GM12892 (cell line): ENCODE measurements around the gene TMC4.

ENCODE experiments used
- DNase-seq: peaks from one replicate; pipeline ENCODE4 v3.0.0; 2011; ENCODE audit not compliant: insufficient read length
- FAIRE-seq: peaks from 2 replicates; lab custom pipeline; 2011; peaks lifted over from hg19 to GRCh38; lab: Jason Lieb, UNC
- POLR2A ChIP-seq: IDR thresholded peaks from 2 replicates; pipeline ENCODE4 v1.6.1; 2011; ENCODE audit warnings: low read depth, low read length, control low read depth
- POLR2AphosphoS5 ChIP-seq: IDR thresholded peaks from 2 replicates; pipeline ENCODE4 v1.6.1; 2011; ENCODE audit warnings: low read depth, low read length, control low read depth
- TAF1 ChIP-seq: IDR thresholded peaks from 2 replicates; pipeline ENCODE4 v1.6.1; 2011; ENCODE audit warnings: low read depth, mild to moderate bottlenecking, control low read depth, low read length, borderline replicate concordance

Gene TMC4

GRCh38 chr19:54169149-54169740 lies 3.7 kb downstream of the TMC4 start:
- TF ChIP-seq POLR2A = no peak
- TF ChIP-seq POLR2AphosphoS5 = no peak
- TF ChIP-seq TAF1 = no peak
- FAIRE-seq (no peak), DNase-seq (no peak)

- TF ChIP-seq POLR2AphosphoS5 (no peak), TAF1 (no peak), POLR2A (no peak)
- DNase-seq (peak; percentile 92), FAIRE-seq (peak; percentile 92)
Observed at GRCh38 chr19:54168174-54168917, 4.6 kb downstream of the TMC4 start.

DNA sequence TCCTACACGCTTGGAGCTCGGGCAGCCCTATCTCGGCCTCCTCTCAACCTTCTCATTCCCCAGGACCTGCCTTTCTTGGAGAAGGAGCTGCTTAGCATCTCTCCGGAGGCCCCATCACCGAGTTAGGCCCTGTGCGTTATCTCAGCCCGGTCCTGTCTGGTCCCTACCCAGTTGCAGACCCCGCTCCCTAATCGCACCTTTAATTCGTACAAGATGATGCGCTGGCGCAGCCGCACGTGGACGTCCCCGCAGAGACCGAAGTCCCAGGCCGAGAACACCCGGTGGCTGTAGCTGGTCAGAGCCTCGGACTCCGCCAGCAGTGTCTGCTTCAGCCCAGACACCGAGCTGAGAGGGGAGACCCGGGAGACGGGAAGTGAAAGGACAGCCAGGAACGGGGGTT lies 7.7 kb downstream of the TMC4 start:
- FAIRE-seq (no peak), DNase-seq (no peak)
- TF ChIP-seq POLR2AphosphoS5 = no peak
- no peak for TF ChIP-seq POLR2A
- TF ChIP-seq TAF1 = no peak

DNA sequence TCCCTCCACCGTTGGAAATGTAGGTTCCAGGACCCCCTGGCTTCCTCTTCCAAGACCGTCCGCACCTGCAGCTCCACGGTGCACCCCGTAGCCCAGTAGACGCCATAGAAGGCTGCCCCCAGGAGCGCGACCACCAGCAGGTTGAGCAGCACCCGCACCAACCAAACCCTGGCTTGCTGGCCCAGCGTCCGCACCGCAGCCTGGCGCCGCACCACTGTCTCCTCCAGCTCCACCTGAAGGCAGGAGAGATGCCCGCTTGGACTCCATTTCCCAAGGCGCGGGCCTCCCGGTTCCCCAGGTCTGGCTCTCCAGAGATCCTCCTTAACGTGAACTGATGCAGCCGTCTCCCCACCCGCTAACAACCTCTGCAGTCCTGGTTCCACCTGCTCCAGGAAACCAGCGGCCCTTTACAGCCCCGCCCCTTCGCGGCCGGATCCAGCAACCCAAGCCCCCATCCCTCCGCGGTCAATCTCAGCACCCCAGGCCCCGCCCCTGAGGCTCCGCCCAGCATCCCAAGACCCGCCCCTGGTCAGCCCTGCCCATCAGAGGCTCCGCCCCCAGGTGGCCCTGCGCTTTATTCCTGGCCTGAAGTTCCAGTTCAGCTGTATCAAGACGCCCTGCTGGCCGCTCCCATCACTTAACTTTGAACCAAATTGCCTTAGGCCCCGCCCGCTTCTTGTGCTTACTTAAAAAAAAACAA lies 8.4 kb downstream of the TMC4 start:
- no peak for FAIRE-seq
- no peak for DNase-seq
- TF ChIP-seq TAF1 (no peak), POLR2A (no peak), POLR2AphosphoS5 (no peak)

GRCh38 chr19:54162884-54163283 lies 10.1 kb downstream of the TMC4 start:
- DNase-seq (no peak), FAIRE-seq (no peak)
- TF ChIP-seq POLR2A = no peak
- TF ChIP-seq TAF1 = no peak
- TF ChIP-seq POLR2AphosphoS5 = no peak

DNA sequence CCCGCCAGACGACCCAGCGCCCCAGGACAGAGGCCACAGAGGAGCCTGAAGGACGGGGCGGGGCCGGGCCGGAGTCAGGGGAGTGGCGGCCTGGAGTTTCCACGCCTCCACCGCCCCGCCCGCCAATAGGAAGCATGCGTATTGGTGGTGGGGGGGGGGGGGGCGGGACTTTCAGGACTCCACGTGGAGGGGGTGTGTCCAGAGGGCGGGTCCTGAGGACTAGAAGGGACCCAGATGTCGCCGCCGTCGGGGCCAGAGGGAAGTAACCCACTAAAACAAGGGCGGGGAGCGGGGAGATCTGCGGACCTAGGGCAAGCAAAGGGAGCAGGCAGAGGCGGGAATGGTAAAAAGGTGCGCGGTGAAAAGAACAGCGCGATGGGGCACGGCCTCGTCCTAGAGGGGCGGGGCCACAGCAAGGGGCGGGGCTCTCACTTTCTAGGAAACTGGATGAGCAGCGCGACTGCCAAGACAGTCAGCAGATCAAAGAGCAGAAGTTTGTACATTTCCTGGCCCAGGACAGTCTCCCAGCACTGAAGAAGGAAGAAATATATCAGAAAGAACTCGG lies 10.6 kb downstream of the TMC4 start:
- DNase-seq = peak; percentile 59
- no peak for TF ChIP-seq TAF1
- no peak for TF ChIP-seq POLR2AphosphoS5
- TF ChIP-seq POLR2A = no peak
- no peak for FAIRE-seq

DNA sequence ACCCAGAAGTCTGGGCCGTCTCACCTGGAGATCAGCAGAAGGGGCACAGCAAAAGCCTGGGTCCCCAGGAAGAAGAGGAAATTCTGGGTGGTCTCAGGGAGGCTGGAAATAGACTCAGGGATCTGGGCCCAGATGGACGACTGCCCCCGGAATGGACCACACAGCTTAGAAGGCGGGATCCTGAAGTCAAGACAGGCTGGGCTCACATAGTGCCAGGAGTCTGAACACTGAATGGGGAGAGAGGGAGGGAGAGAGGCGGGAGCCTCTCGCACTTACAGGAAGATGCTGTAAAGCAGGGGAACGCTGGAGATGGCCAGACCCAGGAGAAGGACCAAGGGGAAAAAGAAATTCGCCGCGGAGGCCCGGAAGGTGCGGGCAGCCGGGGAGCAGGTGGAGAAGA lies 12.1 kb downstream of the TMC4 start:
- TF ChIP-seq POLR2A (no peak), POLR2AphosphoS5 (no peak), TAF1 (no peak)
- no peak for DNase-seq
- no peak for FAIRE-seq

DNA sequence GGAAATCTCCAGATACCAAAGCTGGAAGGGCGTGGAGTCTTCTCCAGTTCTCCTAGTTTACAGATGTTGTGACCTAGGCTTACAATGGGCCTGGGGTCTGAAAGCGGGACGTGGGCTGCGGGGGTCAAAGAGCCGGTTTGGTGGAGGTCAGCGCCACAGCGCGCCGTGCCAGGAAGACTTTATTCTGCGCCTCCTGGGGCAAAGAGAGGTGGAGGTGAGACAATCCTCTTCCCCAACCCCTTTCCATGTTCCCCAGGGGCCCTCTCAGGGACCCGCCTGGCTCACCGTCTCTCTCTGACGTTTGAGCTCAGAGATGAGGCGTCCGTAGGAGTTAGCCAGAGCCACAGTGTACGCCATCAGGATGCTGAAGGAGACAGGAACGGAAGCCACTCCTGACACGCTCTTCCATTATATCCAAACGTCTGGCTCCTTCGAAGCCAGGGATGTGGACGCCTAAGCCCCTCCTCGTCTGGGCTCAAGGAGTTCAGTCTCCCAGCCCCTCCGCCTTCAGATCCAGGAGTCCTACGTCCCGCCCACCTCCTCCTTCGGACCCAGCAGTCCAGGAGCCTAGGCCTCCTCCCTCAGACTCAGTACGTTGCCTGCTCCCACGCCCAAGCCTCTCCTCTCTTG lies 12.7 kb downstream of the TMC4 start:
- DNase-seq = no peak

GRCh38 chr19:54159352-54160181 lies 13.4 kb downstream of the TMC4 start, which contains the start of gene LENG1:
LENG1 (minus strand) TSS chr19:54159721; CDS start chr19:54159695, 26 bp downstream.
- peak; percentile 100 for FAIRE-seq
- peak; percentile 97 for DNase-seq
- TF ChIP-seq POLR2AphosphoS5 (peak; percentile 82), POLR2A (peak; percentile 86), TAF1 (peak; percentile 57; the same call in 1 of the 2 replicates)

More for the DNA sequence above, 12.7 kb downstream of the TMC4 start:
- no peak for FAIRE-seq
- TF ChIP-seq POLR2A (no peak), POLR2AphosphoS5 (no peak), TAF1 (no peak)

DNA sequence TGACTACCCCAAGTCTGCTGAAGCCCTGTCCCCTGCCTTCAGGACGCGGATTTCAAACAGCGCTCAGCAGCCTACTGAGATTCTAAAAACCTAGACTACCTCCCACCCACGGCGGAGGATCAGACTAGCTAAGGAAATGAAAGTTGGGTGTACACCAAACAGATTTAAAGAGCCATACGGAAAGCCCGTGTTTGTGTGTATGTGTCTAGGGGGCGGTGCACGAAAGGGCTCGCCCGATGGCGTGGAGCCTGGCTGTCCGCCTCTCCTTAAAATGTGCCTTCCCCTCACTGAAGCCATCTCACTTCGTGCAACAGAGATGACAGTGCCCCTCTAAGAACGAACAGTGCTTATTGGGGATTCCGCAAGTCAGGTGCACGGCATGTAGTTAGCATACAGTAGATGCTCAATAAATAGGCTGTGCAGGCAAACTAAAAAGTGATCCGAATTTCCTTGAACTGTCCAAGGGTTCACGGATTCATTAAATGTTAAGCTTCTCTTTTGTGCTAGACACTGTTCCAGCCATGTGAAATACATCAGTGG lies 14.1 kb downstream of the TMC4 start:
- peak; percentile 49 for DNase-seq
- no peak for FAIRE-seq
- TF ChIP-seq TAF1 = no peak
- no peak; the same call in 1 of the 2 replicates for TF ChIP-seq POLR2AphosphoS5
- no peak for TF ChIP-seq POLR2A

GRCh38 chr19:54156953-54157352 lies 16.0 kb downstream of the TMC4 start:
- DNase-seq (no peak), FAIRE-seq (no peak)
- no peak for TF ChIP-seq TAF1
- TF ChIP-seq POLR2AphosphoS5 = no peak
- TF ChIP-seq POLR2A = no peak
